Testis (tissue), 3 donors: Measurements from ENCODE around the gene RAB4B. TPM values are rescaled to one million over a fixed set of nuclear protein-coding genes. Genes with fewer than 3 reads are reported as not detected.

ENCODE experiments used
- DNase-seq: peaks from one replicate; pipeline ENCODE4 v3.0.0-alpha.2; 2019
- H3K27ac ChIP-seq, 2 donors: fragments of 200-600 bp; sonication (generic); one replicate each; pipeline ENCODE4 v1.5.1; 2019
- H3K27me3 ChIP-seq: fragments of 200-600 bp; sonication (generic); one replicate; pipeline ENCODE4 v1.5.1; 2019
- H3K36me3 ChIP-seq: fragments of 200-600 bp; sonication (generic); one replicate; pipeline ENCODE4 v1.5.1; 2017; ENCODE audit warnings: low read depth; ENCODE audit errors: missing control alignments
- H3K4me1 ChIP-seq: fragments of 200-600 bp; sonication (generic); one replicate; pipeline ENCODE4 v1.5.1; 2019
- H3K4me3 ChIP-seq, 2 donors: fragments of 200-600 bp; sonication (generic); one replicate each; pipeline ENCODE4 v1.5.1; 2017 to 2019
- H3K9me3 ChIP-seq: fragments of 200-600 bp; sonication (generic); one replicate; pipeline ENCODE4 v1.5.1; 2017
- POLR2A ChIP-seq: fragments of 450-650 bp; IDR thresholded peaks from one replicate; pipeline ENCODE4 v1.6.1; 2017; ENCODE audit warnings: antibody characterized with exemption, mild to moderate bottlenecking, moderate library complexity
- WGBS, 2 donors: methylation state at CpG; one replicate each; pipeline ENCODE4 v1.1.5; 2018; 5-methylcytosine and 5-hydroxymethylcytosine counted together
- intact Hi-C: fragments of 100-400 bp; cut with DNase I; formaldehyde crosslinking; loops from one replicate; pipeline ENCODE4 v1.15.1; 2023; ENCODE audit warnings: low total_unique reads
- polyA plus RNA-seq: library from polyadenylated mRNA; stranded (reverse); fragments of 350-450 nt; fragmentation: Illumina TruSeq; extraction: RNeasy Lipid Tissue Mini Kit (QIAGEN cat#74804); gene quantifications from one replicate; pipeline ENCODE4 v1.2.3, GENCODE V29; 2014; ENCODE audit warnings: low read depth, low replicate concordance; ENCODE audit not compliant: insufficient read depth
- total RNA-seq, 2 donors: library from RNA; depleted of rRNA; stranded (reverse); fragments of >200 nt; gene quantifications; one replicate each; pipeline ENCODE4 v1.2.3, GENCODE V29; 2016
- TF ChIP-seq, protein P1 (sequence below), 3 experiments: fragments of 450-650 bp in 2 of 3; fragments of 200-600 bp in 1 of 3; sonication (generic) in 1 of 3; IDR thresholded peaks; one replicate each; pipeline ENCODE4 v1.5.1; 2016 to 2019; ENCODE audit warnings: antibody characterized with exemption in 3 of 3, mild to moderate bottlenecking in 2 of 3, moderate library complexity in 1 of 3

Gene RAB4B
- total and polyA plus RNA-seq, 3 donors from 2014 or later: 44.7 to 49.3 (median 46.7) TPM

GRCh38 chr19:40800339-40800996, 22.4 kb downstream of the RAB4B start:
- Histone ChIP-seq H3K27me3 (no peaks in the 10 kb centered on the region), H3K27ac (peak overlapping the region; percentile 95 to 96), H3K4me3 (peak overlapping the region; percentile 71 to 89), H3K4me1 (peaks cover 49% of the 10 kb centered on the region), H3K9me3 (no peaks in the 10 kb centered on the region), H3K36me3 (no peaks in the 10 kb centered on the region)
- 32 to 38% methylated on average over 8 to 26 of the region's 27 CpGs for WGBS, 2 donors
- TF ChIP-seq POLR2A: no peak
- TF ChIP-seq, protein P1, sequence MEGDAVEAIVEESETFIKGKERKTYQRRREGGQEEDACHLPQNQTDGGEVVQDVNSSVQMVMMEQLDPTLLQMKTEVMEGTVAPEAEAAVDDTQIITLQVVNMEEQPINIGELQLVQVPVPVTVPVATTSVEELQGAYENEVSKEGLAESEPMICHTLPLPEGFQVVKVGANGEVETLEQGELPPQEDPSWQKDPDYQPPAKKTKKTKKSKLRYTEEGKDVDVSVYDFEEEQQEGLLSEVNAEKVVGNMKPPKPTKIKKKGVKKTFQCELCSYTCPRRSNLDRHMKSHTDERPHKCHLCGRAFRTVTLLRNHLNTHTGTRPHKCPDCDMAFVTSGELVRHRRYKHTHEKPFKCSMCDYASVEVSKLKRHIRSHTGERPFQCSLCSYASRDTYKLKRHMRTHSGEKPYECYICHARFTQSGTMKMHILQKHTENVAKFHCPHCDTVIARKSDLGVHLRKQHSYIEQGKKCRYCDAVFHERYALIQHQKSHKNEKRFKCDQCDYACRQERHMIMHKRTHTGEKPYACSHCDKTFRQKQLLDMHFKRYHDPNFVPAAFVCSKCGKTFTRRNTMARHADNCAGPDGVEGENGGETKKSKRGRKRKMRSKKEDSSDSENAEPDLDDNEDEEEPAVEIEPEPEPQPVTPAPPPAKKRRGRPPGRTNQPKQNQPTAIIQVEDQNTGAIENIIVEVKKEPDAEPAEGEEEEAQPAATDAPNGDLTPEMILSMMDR (IDR thresholded peaks at IDR 0.05): no peak
- intact Hi-C loops: no loop called here
- peak; percentile 52 for DNase-seq

DNA sequence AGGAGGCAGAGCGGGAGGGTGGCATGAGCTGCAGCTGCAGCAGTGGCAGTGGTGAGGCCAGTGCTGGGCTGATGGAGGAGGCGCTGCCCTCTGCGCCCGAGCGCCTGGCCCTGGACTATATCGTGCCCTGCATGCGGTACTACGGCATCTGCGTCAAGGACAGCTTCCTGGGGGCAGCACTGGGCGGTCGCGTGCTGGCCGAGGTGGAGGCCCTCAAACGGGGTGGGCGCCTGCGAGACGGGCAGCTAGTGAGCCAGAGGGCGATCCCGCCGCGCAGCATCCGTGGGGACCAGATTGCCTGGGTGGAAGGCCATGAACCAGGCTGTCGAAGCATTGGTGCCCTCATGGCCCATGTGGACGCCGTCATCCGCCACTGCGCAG, 22.9 kb downstream of the RAB4B start:
- WGBS, 2 donors: 40 to 45% methylated on average over 14 to 27 of the region's 27 CpGs
- intact Hi-C loops: no loop called here
- no peak for TF ChIP-seq POLR2A
- TF ChIP-seq, protein P1 (IDR thresholded peaks at IDR 0.05): no peak
- Histone ChIP-seq H3K4me3 (peak overlapping the region in 1 of 2 donors; percentile 89), H3K27ac (peak overlapping the region; percentile 95 to 96), H3K36me3 (no peaks in the 10 kb centered on the region), H3K4me1 (peaks cover 51% of the 10 kb centered on the region), H3K9me3 (no peaks in the 10 kb centered on the region), H3K27me3 (no peaks in the 10 kb centered on the region)
- DNase-seq: no peak

- WGBS, 2 donors: 22 to 46% methylated on average over 13 of the region's 13 CpGs
- peaks cover 54% of the 10 kb centered on the region for H3K4me1 ChIP-seq
- peak overlapping the region; percentile 95 to 96 for H3K27ac ChIP-seq
- intact Hi-C loops: no loop called here
- H3K4me3 ChIP-seq: peak overlapping the region in 1 of 2 donors; percentile 89
- no peak for TF ChIP-seq POLR2A
- TF ChIP-seq, protein P1 (IDR thresholded peaks at IDR 0.05): no peak
- H3K9me3 ChIP-seq: no peaks in the 10 kb centered on the region
- H3K27me3 ChIP-seq: no peaks in the 10 kb centered on the region
- no peak for DNase-seq
- H3K36me3 ChIP-seq: no peaks in the 10 kb centered on the region
Observed at GRCh38 chr19:40801426-40802299, 23.6 kb downstream of the RAB4B start.

GRCh38 chr19:40802300-40803169, 24.5 kb downstream of the RAB4B start:
- no peaks in the 10 kb centered on the region for H3K9me3 ChIP-seq
- no peaks in the 10 kb centered on the region for H3K27me3 ChIP-seq
- peak overlapping the region; percentile 61 to 95 for H3K27ac ChIP-seq
- 19 to 36% methylated on average over 9 to 11 of the region's 11 CpGs for WGBS, 2 donors
- no peak overlapping the region for H3K4me3 ChIP-seq
- intact Hi-C loops: no loop called here
- TF ChIP-seq POLR2A: no peak
- TF ChIP-seq, protein P1 (IDR thresholded peaks at IDR 0.05): no peak
- peak; percentile 71 for DNase-seq
- H3K36me3 ChIP-seq: no peaks in the 10 kb centered on the region
- peaks cover 54% of the 10 kb centered on the region for H3K4me1 ChIP-seq
